Measurements from ENCODE around the gene BTBD9. TPM values are rescaled to one million over a fixed set of nuclear protein-coding genes. Genes with fewer than 3 reads are reported as not detected.

Gene BTBD9
- polyA plus RNA-seq, 1 experiment = 5.4 TPM

- ChIA-PET CTCF (no interaction called here), POLR2A (no interaction called here)
- H3K27me3 ChIP-seq (ENCODE audit: control insufficient read depth, insufficient read depth, low read length) = no peaks in the 10 kb centered on the region
- no peaks in the 10 kb centered on the region for H3K36me3 ChIP-seq (ENCODE audit: control insufficient read depth, insufficient read depth, low read length)
- H3K4me3 ChIP-seq (ENCODE audit: low read depth, low read length) = no peak overlapping the region
- TF ChIP-seq CTCF (IDR thresholded peaks at IDR 0.05; ENCODE audit: insufficient read depth, low read depth, low read length) = no peak
- no peak for DNase-seq (ENCODE audit: low read depth)
Measured at GRCh38 chr6:38345586-38345985, 294.1 kb downstream of the BTBD9 start.

GRCh38 chr6:38341496-38341895, 298.2 kb downstream of the BTBD9 start:
- no peak for DNase-seq (ENCODE audit: low read depth)
- no peaks in the 10 kb centered on the region for H3K27me3 ChIP-seq (ENCODE audit: control insufficient read depth, insufficient read depth, low read length)
- TF ChIP-seq CTCF (IDR thresholded peaks at IDR 0.05; ENCODE audit: insufficient read depth, low read depth, low read length) = no peak
- H3K4me3 ChIP-seq (ENCODE audit: low read depth, low read length) = no peak overlapping the region
- POLR2A ChIA-PET = no interaction called here
- CTCF ChIA-PET = no interaction called here
- no peaks in the 10 kb centered on the region for H3K36me3 ChIP-seq (ENCODE audit: control insufficient read depth, insufficient read depth, low read length)

- TF ChIP-seq CTCF (IDR thresholded peaks at IDR 0.05; ENCODE audit: insufficient read depth, low read depth, low read length) = no peak
- CTCF ChIA-PET = no interaction called here
- Histone ChIP-seq H3K27me3 (ENCODE audit: control insufficient read depth, insufficient read depth, low read length) (no peaks in the 10 kb centered on the region), H3K36me3 (ENCODE audit: control insufficient read depth, insufficient read depth, low read length) (no peaks in the 10 kb centered on the region), H3K4me3 (ENCODE audit: low read depth, low read length) (no peak overlapping the region)
- POLR2A ChIA-PET = no interaction called here
- DNase-seq (ENCODE audit: low read depth) = no peak
Measured at GRCh38 chr6:38339914-38340313, 299.8 kb downstream of the BTBD9 start.

GRCh38 chr6:38337819-38338465, 301.8 kb downstream of the BTBD9 start:
- DNase-seq (ENCODE audit: low read depth) = peak; percentile 43
- H3K27me3 ChIP-seq (ENCODE audit: control insufficient read depth, insufficient read depth, low read length) = no peaks in the 10 kb centered on the region
- TF ChIP-seq CTCF (IDR thresholded peaks at IDR 0.05; ENCODE audit: insufficient read depth, low read depth, low read length) = peak; percentile 45
- no peak overlapping the region for H3K4me3 ChIP-seq (ENCODE audit: low read depth, low read length)
- ChIA-PET POLR2A (no interaction called here), CTCF (interaction anchor here (0.6 to 1.6 kb wide), 6 partner anchors 12 to 305 kb away, joined by 3 to 5 read pairs (median 3); no protein-coding TSS in a partner anchor)
- H3K36me3 ChIP-seq (ENCODE audit: control insufficient read depth, insufficient read depth, low read length) = no peaks in the 10 kb centered on the region

- Histone ChIP-seq H3K36me3 (ENCODE audit: control insufficient read depth, insufficient read depth, low read length) (no peaks in the 10 kb centered on the region), H3K4me3 (ENCODE audit: low read depth, low read length) (no peak overlapping the region), H3K27me3 (ENCODE audit: control insufficient read depth, insufficient read depth, low read length) (no peaks in the 10 kb centered on the region)
- no peak for TF ChIP-seq CTCF (IDR thresholded peaks at IDR 0.05; ENCODE audit: insufficient read depth, low read depth, low read length)
- CTCF ChIA-PET = interaction anchor here (0.9 to 1.5 kb wide), 3 partner anchors 11 to 99 kb away, joined by 3 to 4 read pairs (median 3); no protein-coding TSS in a partner anchor
- POLR2A ChIA-PET = no interaction called here
- DNase-seq (ENCODE audit: low read depth) = no peak
Measured at GRCh38 chr6:38336922-38337321, 302.8 kb downstream of the BTBD9 start.

Measured in BJ (cell line).